ENCODE results near the gene DCPS.
A peak's percentile ranks its signal among the peaks of the same experiment; 100 is the strongest.
"Not testable (repeated sequence)": the region's sequence is repeated elsewhere in the genome, so short reads cannot be mapped to it uniquely, and the experiment has no call there.

The DCPS gene

GRCh38 chr11:126297004-126297403 lies 6.9 kb upstream of the DCPS start:
- Histone ChIP-seq H3K9me3 (no peaks in the 10 kb centered on the region), H3K27me3 (no peaks in the 10 kb centered on the region), H3K4me1 (no peaks in the 10 kb centered on the region; the same call in 1 of the 2 replicates), H3K4me3 (ENCODE audit: low read depth, low read length) (no peak overlapping the region), H3K36me3 (peaks cover 40% of the 10 kb centered on the region)
- no peak for TF ChIP-seq CTCF (IDR thresholded peaks at IDR 0.05; ENCODE audit: low read depth, low read length)
- no peak for DNase-seq

GRCh38 chr11:126304457-126305075 lies 706 bp downstream of the DCPS start:
- no peak for DNase-seq
- Histone ChIP-seq H3K27me3 (no peaks in the 10 kb centered on the region), H3K9me3 (no peaks in the 10 kb centered on the region), H3K4me3 (ENCODE audit: low read depth, low read length) (peak overlapping the region; percentile 67), H3K4me1 (no peaks in the 10 kb centered on the region), H3K36me3 (peaks cover 14% of the 10 kb centered on the region)
- no peak for TF ChIP-seq CTCF (IDR thresholded peaks at IDR 0.05; ENCODE audit: low read depth, low read length)

- H3K36me3 ChIP-seq = peaks cover 11% of the 10 kb centered on the region
- TF ChIP-seq CTCF (IDR thresholded peaks at IDR 0.05; ENCODE audit: low read depth, low read length) = no peak
- no peaks in the 10 kb centered on the region for H3K4me1 ChIP-seq
- no peaks in the 10 kb centered on the region for H3K9me3 ChIP-seq
- no peak for DNase-seq
- H3K4me3 ChIP-seq (ENCODE audit: low read depth, low read length) = no peak overlapping the region
- no peaks in the 10 kb centered on the region for H3K27me3 ChIP-seq
Observed at GRCh38 chr11:126305699-126306098, 1.8 kb downstream of the DCPS start.

GRCh38 chr11:126307706-126308105 lies 3.8 kb downstream of the DCPS start:
- Histone ChIP-seq H3K4me3 (ENCODE audit: low read depth, low read length) (no peak overlapping the region), H3K4me1 (no peaks in the 10 kb centered on the region), H3K9me3 (no peaks in the 10 kb centered on the region), H3K27me3 (no peaks in the 10 kb centered on the region), H3K36me3 (peaks cover 1% of the 10 kb centered on the region; the same call in 1 of the 2 replicates)
- DNase-seq = peak; percentile 60
- peak; percentile 58 for TF ChIP-seq CTCF (IDR thresholded peaks at IDR 0.05; ENCODE audit: low read depth, low read length)

GRCh38 chr11:126308271-126308671 lies 4.4 kb downstream of the DCPS start:
- no peaks in the 10 kb centered on the region for H3K36me3 ChIP-seq
- DNase-seq = no peak
- H3K4me3 ChIP-seq (ENCODE audit: low read depth, low read length) = no peak overlapping the region
- no peak for TF ChIP-seq CTCF (IDR thresholded peaks at IDR 0.05; ENCODE audit: low read depth, low read length)
- H3K27me3 ChIP-seq = no peaks in the 10 kb centered on the region
- no peaks in the 10 kb centered on the region for H3K4me1 ChIP-seq
- H3K9me3 ChIP-seq = no peaks in the 10 kb centered on the region

- not testable (repeated sequence) for H3K9me3 ChIP-seq, H3K4me1 ChIP-seq
Observed at GRCh38 chr11:126308771-126309170, 4.9 kb downstream of the DCPS start.

More at GRCh38 chr11:126308771-126309170, 4.9 kb downstream of the DCPS start:
- not testable (repeated sequence) for H3K36me3 ChIP-seq; H3K27me3 ChIP-seq; DNase-seq; H3K4me3 ChIP-seq (ENCODE audit: low read depth, low read length)

All from BE2C (cell line).